HG03108 (cell line): ENCODE measurements around the gene ZCCHC7.
"Not testable (repeated sequence)": the region's sequence is repeated elsewhere in the genome, so short reads cannot be mapped to it uniquely, and the experiment has no call there.

Source experiments
- ATAC-seq: cut with Tn5 transposase; IDR thresholded peaks from one replicate; pipeline ENCODE4 v1.9.1; 2021; ENCODE audit warnings: moderate library complexity; ENCODE audit not compliant: unreplicated experiment

Gene ZCCHC7

GRCh38 chr9:37290940-37291485 lies 170.6 kb downstream of the ZCCHC7 start:
- no peak for ATAC-seq

GRCh38 chr9:37291612-37292238 lies 171.4 kb downstream of the ZCCHC7 start:
- ATAC-seq: not testable (repeated sequence)

DNA sequence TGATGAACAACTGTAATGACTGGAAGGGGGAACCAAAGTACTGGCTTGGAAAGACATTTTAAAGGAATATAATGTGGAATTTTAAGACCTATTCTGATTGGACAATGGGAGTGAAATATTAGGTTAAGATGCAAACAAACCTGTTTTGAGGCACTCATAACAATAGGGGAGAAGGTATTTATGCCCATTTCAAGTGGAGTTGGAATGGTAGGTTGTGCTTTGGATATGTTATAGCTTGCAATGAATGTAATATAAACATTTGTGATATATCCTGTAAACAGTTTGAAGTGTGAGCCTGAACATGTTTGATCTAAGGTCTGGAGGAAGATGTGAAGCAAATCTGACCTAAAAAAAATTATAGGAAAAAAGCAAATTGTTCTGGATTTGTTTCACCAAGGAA lies 172.5 kb downstream of the ZCCHC7 start:
- no peak for ATAC-seq

- peak; percentile 47 for ATAC-seq
These were observed 173.5 kb downstream of the ZCCHC7 start for GRCh38 chr9:37293664-37294524.

DNA sequence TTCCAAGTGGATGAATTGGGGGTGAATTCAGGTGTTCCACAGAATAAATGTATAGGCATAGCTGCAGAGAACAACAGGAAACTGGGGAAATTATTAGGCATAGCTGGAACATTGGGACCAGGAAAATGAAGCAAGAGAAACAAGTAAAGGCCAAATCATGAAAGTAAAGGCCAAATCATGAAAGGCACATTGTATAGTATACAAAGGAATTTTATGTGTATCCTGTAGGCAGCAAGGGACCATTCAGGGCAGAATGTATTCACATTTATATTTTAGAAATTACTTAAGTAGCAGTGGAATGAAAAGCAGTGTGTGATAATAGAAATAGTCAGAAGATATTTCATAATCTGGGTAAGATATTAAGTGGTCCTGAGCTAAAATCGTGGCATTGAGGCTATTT lies 174.8 kb downstream of the ZCCHC7 start:
- ATAC-seq: no peak

DNA sequence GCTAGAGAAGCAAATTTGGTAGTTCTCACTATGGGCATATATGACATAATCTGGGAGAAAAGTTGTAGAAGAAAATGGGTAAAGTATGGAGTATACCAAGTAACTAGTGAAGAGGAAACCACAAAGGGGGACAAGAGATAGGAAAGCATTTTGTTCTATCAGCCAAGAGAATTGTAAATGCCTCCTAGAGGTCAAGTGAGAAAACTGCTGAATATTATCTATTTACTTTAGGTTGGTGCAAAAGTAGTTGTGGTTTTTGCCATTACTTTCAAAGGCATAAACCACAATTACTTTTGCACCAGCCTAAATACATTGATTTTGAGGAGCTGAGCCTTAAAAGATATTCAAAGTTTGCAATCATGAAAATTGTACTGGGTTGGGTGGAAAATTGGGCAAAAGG lies 175.4 kb downstream of the ZCCHC7 start:
- no peak for ATAC-seq

- ATAC-seq: no peak
These were observed 177.2 kb downstream of the ZCCHC7 start for GRCh38 chr9:37297592-37297991.

DNA sequence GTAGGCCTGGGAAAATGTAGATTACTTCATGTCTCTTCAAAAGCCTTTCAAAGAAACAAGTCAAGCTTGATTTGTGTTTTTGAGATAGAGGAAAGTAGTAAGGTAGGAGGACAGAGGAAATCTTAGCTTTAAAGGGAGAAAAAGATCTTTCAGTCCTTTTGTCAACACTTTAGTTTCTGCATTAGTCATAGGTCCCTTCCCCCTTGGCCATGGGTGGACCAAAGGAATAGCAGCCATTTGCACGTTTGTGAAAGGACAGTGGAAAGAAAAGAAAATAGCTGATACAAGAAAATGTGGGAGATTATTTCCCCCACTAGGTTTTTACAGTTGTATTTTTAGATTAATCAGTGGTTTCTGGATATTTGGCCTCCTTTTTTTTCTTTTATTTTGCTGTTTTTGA lies 180.2 kb downstream of the ZCCHC7 start:
- ATAC-seq: peak; percentile 41

DNA sequence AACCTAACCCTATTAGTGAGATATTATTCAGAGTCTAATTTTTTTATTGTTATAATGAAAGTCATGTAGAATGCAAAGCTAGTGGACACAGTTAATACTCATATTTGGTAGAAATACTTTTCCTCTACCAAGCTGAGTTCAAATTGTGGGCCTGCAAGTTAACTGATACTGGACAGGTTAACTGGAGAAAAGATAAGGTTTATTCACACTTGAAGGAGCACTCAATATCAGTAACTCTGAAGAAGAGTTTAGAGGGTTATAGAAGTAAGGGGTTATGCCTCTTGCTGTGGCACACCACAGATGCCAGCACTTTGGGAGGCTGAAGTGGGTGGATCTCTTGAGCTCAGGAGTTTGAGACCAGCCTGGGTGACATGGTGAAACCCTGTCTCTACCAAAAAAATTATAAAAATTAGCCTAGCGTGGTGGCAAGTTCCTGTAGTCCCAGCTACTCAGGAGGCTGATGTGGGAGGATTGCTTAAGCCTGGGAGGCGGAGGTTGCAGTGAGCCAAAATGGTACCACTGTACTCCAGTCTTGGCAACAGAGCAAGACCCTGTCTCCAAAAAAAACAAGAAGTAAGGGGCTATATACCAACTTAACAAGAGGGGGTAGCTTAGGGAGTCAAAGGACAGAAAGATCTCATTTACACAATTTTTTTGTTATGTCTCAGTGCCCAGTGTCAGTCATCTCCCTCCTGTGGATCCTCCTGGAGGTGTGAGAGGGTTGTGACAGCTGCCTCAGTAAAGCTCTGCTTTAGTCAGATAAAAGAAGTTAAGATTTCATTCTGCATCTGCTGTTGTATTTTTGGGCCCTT lies 180.9 kb downstream of the ZCCHC7 start:
- ATAC-seq: no peak

DNA sequence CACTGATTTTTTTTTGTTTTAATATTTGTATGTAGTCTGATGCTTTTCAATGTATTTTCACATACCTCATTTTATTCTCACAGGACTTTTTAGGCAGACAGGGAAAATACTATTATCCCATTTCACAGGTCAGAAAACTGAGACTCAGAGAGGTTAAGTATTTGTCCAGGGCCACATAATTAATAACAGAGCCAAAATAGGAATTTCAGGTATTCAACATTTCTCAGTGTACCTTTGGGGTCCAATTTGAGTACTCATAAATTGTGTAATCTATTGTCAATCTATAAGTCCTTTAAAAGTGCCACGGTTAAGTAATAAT lies 181.4 kb downstream of the ZCCHC7 start:
- ATAC-seq: no peak

DNA sequence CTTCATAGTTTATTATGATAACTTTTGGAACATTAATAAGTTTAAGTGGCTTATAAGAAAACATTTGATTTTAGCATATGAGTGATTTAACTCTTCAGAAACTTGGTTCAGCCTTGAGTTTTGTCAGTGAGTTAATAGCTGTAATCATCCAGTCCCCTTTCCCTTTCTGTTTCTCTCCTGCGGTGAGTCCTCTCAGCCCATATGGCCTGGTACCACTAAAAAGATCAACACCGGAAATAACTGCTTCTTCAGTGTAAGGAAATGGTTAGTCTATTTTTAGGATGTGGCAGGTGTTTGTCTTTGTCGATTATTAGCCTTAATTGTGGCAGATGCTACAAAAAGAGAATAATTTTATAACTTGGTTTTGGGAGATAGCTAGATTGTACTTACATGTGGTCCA lies 181.9 kb downstream of the ZCCHC7 start:
- peak; percentile 87 for ATAC-seq

DNA sequence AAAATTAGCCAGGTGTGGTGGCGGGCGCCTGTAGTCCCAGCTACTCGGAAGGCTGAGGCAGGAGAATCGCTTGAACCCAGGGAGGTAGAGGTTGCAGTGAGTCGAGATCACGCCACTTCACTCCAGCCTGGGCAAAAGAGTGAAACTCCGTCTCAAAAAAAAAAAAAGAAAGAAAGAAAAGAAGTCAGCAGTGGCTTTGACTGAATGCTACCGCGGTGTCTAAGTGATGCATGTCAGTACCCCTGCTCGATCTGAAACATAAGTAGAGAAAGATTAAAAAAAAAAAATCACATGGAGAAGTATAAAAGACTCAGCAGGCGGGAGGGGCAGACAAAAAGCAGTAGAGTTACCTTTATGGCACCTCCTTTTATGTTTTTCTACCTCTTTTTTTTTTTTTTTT lies 182.9 kb downstream of the ZCCHC7 start:
- ATAC-seq: not testable (repeated sequence)

- ATAC-seq: no peak
These were observed 188.8 kb downstream of the ZCCHC7 start for GRCh38 chr9:37309136-37309535.

- ATAC-seq: no peak
These were observed 191.7 kb downstream of the ZCCHC7 start for GRCh38 chr9:37311938-37312708.

- peak; percentile 54 for ATAC-seq
These were observed 203.9 kb downstream of the ZCCHC7 start for GRCh38 chr9:37324261-37324683.

- peak; percentile 26 for ATAC-seq
These were observed 204.5 kb downstream of the ZCCHC7 start for GRCh38 chr9:37324691-37325490.

GRCh38 chr9:37325778-37326177 lies 205.4 kb downstream of the ZCCHC7 start:
- ATAC-seq: no peak

- no peak for ATAC-seq
These were observed 207.2 kb downstream of the ZCCHC7 start for GRCh38 chr9:37327553-37327952.

- no peak for ATAC-seq
These were observed 208.3 kb downstream of the ZCCHC7 start for GRCh38 chr9:37328556-37329227.
